Brain microvascular endothelial cell (primary cell): Measurements from ENCODE around the gene MGRN1.
"Not testable (repeated sequence)": the region's sequence is repeated elsewhere in the genome, so short reads cannot be mapped to it uniquely, and the experiment has no call there.

Source experiments
- DNase-seq: peaks from one replicate; pipeline ENCODE4 v3.0.0-alpha.2; 2020
- H3K27ac ChIP-seq: fragments of 250-450 bp; sonication (Bioruptor Pico); 2 replicates; pipeline ENCODE4 v1.5.1; 2020; ENCODE audit warnings: mild to moderate bottlenecking, moderate library complexity
- H3K27me3 ChIP-seq: fragments of 250-450 bp; sonication (Bioruptor Pico); replicated peaks from 2 replicates; pipeline ENCODE4 v1.5.1; 2020; ENCODE audit warnings: mild to moderate bottlenecking
- H3K36me3 ChIP-seq: fragments of 250-450 bp; sonication (Bioruptor Pico); replicated peaks from 2 replicates; pipeline ENCODE4 v1.5.1; 2020; ENCODE audit warnings: mild to moderate bottlenecking
- H3K4me3 ChIP-seq: 2 replicates; pipeline ENCODE4 v1.5.1; 2011; ENCODE audit warnings: low read depth, mild to moderate bottlenecking, control low read depth, low read length, moderate library complexity
- CTCF ChIP-seq: IDR thresholded peaks from 2 replicates; pipeline ENCODE4 v1.5.1; 2011; ENCODE audit warnings: low read depth, mild to moderate bottlenecking, moderate library complexity, low read length, control low read depth, inconsistent platforms; ENCODE audit errors: missing control alignments
- in situ Hi-C: cut with HindIII; loops from 2 replicates; pipeline ENCODE4 v1.10.0; 2017; ENCODE audit warnings: low sequenced_read_pairs, low pct_ligation_motif_present

MGRN1 gene

GRCh38 chr16:4734730-4735535 is 110.3 kb downstream of the MGRN1 start:
- no peaks in the 10 kb centered on the region for H3K27me3 ChIP-seq
- TF ChIP-seq CTCF, result no peak
- peak overlapping the region; percentile 86 for H3K27ac ChIP-seq
- H3K4me3 ChIP-seq, result peak overlapping the region; percentile 94
- no peaks in the 10 kb centered on the region for H3K36me3 ChIP-seq
- in situ Hi-C loops, result no loop called here
- DNase-seq, result peak; percentile 87

- H3K27ac ChIP-seq, result no peak overlapping the region
- H3K4me3 ChIP-seq, result no peak overlapping the region
- no peaks in the 10 kb centered on the region for H3K36me3 ChIP-seq
- no peak for DNase-seq
- TF ChIP-seq CTCF, result no peak
- no peaks in the 10 kb centered on the region for H3K27me3 ChIP-seq
- in situ Hi-C loops, result no loop called here
Measured at GRCh38 chr16:4736546-4736945, 111.9 kb downstream of the MGRN1 start.

- Histone ChIP-seq H3K36me3 (no peaks in the 10 kb centered on the region), H3K4me3 (no peak overlapping the region), H3K27ac (no peak overlapping the region), H3K27me3 (no peaks in the 10 kb centered on the region)
- DNase-seq, result no peak
- in situ Hi-C loops, result no loop called here
- TF ChIP-seq CTCF, result no peak
Measured at GRCh38 chr16:4737545-4737944, 112.9 kb downstream of the MGRN1 start.

GRCh38 chr16:4738370-4738769 is 113.7 kb downstream of the MGRN1 start:
- DNase-seq, H3K27me3 ChIP-seq, in situ Hi-C loops, H3K36me3 ChIP-seq, H3K4me3 ChIP-seq, H3K27ac ChIP-seq: not testable (repeated sequence)
